ENCODE results near the gene PCDHA6. TPM values are rescaled to one million over a fixed set of nuclear protein-coding genes. Genes with fewer than 3 reads are reported as not detected.
A peak's percentile ranks its signal among the peaks of the same experiment; 100 is the strongest.
"Not testable (repeated sequence)": the region's sequence is repeated elsewhere in the genome, so short reads cannot be mapped to it uniquely, and the experiment has no call there.

The PCDHA6 gene
- total RNA-seq, 2 experiments from 2014 or later, result not detected

GRCh38 chr5:140833993-140834392 is 6.2 kb downstream of the PCDHA6 start, which contains the start of gene PCDHA7:
TSS of gene PCDHA7 (plus strand) at chr5:140834269. CDS start at chr5:140834384, 115 bp downstream.
- Histone ChIP-seq H3K9me2 (ENCODE audit: insufficient read depth, low read length) (no peaks in the 10 kb centered on the region), H3K36me3 (ENCODE audit: insufficient read depth, low read length) (no peaks in the 10 kb centered on the region), H2AFZ (ENCODE audit: low read length) (no peak within 1 kb of the TSS), H3K4me1 (ENCODE audit: insufficient read depth, low read length, poor library complexity, severe bottlenecking) (no peaks in the 10 kb centered on the region), H3K79me2 (ENCODE audit: insufficient read depth, low read depth, low read length) (no peaks in the 10 kb centered on the region), H3K27ac (ENCODE audit: low read depth, low read length, poor library complexity, severe bottlenecking) (no peak within 1 kb of the TSS), H4K20me1 (ENCODE audit: insufficient read depth, low read length) (no peaks in the 10 kb centered on the region), H3K4me3 (ENCODE audit: low read depth, low read length, poor library complexity, severe bottlenecking) (no peak within 1 kb of the TSS), H3K4me2 (ENCODE audit: low read length) (no peak within 1 kb of the TSS), H3K9me3 (ENCODE audit: low read length) (no peaks in the 10 kb centered on the region)
- ChIA-PET CTCF (ENCODE audit: unreplicated experiment) (no interaction called here), POLR2A (no interaction called here)
- intact Hi-C loops (cut with micrococcal nuclease; ENCODE audit: unreplicated experiment), result no loop called here
- DNase-seq (ENCODE audit: low spot score), result no peak
- no peak for TF ChIP-seq EZH2phosphoT487 (IDR thresholded peaks at IDR 0.05; ENCODE audit: borderline replicate concordance, low read depth, low read length)
- peak; percentile 62 for TF ChIP-seq CTCF (conservative IDR thresholded peaks at IDR 0.05; ENCODE audit: low read length)
- no TSS peak for BruUV-seq (replicated peaks)

- H3K4me1 ChIP-seq (ENCODE audit: insufficient read depth, low read length, poor library complexity, severe bottlenecking); H2AFZ ChIP-seq (ENCODE audit: low read length); H3K9me3 ChIP-seq (ENCODE audit: low read length); H3K4me2 ChIP-seq (ENCODE audit: low read length); intact Hi-C loops (cut with micrococcal nuclease; ENCODE audit: unreplicated experiment); POLR2A ChIA-PET; H3K9me2 ChIP-seq (ENCODE audit: insufficient read depth, low read length); H3K36me3 ChIP-seq (ENCODE audit: insufficient read depth, low read length); H3K4me3 ChIP-seq (ENCODE audit: low read depth, low read length, poor library complexity, severe bottlenecking); CTCF ChIA-PET (ENCODE audit: unreplicated experiment); H3K79me2 ChIP-seq (ENCODE audit: insufficient read depth, low read depth, low read length); BruUV-seq (replicated peaks); DNase-seq (ENCODE audit: low spot score); H4K20me1 ChIP-seq (ENCODE audit: insufficient read depth, low read length); H3K27ac ChIP-seq (ENCODE audit: low read depth, low read length, poor library complexity, severe bottlenecking): not testable (repeated sequence)
Measured at GRCh38 chr5:140834439-140835008, 6.8 kb downstream of the PCDHA6 start.

GRCh38 chr5:140835622-140836510 is 8.1 kb downstream of the PCDHA6 start:
- H3K79me2 ChIP-seq (ENCODE audit: insufficient read depth, low read depth, low read length), result no peaks in the 10 kb centered on the region
- BruUV-seq (replicated peaks), result no TSS peak
- no peaks in the 10 kb centered on the region for H4K20me1 ChIP-seq (ENCODE audit: insufficient read depth, low read length)
- TF ChIP-seq CTCF (conservative IDR thresholded peaks at IDR 0.05; ENCODE audit: low read length) (no peak), EZH2phosphoT487 (IDR thresholded peaks at IDR 0.05; ENCODE audit: borderline replicate concordance, low read depth, low read length) (no peak)
- no peak overlapping the region for H3K4me2 ChIP-seq (ENCODE audit: low read length)
- H2AFZ ChIP-seq (ENCODE audit: low read length), result no peak overlapping the region
- CTCF ChIA-PET (ENCODE audit: unreplicated experiment), result no interaction called here
- no peak overlapping the region for H3K4me3 ChIP-seq (ENCODE audit: low read depth, low read length, poor library complexity, severe bottlenecking)
- no peaks in the 10 kb centered on the region for H3K9me2 ChIP-seq (ENCODE audit: insufficient read depth, low read length)
- no peaks in the 10 kb centered on the region for H3K4me1 ChIP-seq (ENCODE audit: insufficient read depth, low read length, poor library complexity, severe bottlenecking)
- H3K27ac ChIP-seq (ENCODE audit: low read depth, low read length, poor library complexity, severe bottlenecking), result no peak overlapping the region
- intact Hi-C loops (cut with micrococcal nuclease; ENCODE audit: unreplicated experiment), result no loop called here
- H3K36me3 ChIP-seq (ENCODE audit: insufficient read depth, low read length), result no peaks in the 10 kb centered on the region
- DNase-seq (ENCODE audit: low spot score), result no peak
- POLR2A ChIA-PET, result no interaction called here
- H3K9me3 ChIP-seq (ENCODE audit: low read length), result no peaks in the 10 kb centered on the region
